Measurements from ENCODE around the gene POT1.

DNA sequence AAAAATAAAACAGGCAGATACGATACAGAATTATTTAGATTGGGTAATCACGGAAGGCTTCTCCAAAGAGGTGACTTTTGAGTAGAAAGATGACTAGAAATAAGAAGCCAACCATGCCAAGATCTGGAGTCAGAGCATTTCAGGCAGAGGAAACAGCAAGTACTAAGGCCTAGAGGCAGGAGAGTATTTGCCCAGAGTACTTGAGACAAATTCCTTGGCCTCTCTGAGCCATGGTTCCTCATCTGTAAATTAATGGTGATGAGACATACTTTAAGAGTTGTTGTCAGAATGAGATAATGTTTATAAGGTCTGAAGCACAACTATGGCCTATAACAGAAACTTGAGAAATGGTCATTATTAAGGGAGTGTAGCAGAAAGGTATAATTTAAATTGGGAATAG is 148.2 kb downstream of the POT1 start:
- TF ChIP-seq CTCF (IDR thresholded peaks at IDR 0.05), result no peak
- TF ChIP-seq POLR2A (IDR thresholded peaks at IDR 0.05), result no peak
